T-helper 2 cell treated with Interferon-gamma antibody and Interleukin-4, amounts not matched to agents 5 μg/mL and 100 μg/mL, for 36 hours (primary cell): Measurements from ENCODE around the gene GPR89B.
"Not testable (repeated sequence)": the region's sequence is repeated elsewhere in the genome, so short reads cannot be mapped to it uniquely, and the experiment has no call there.

ENCODE experiments used
- DNase-seq: peaks from one replicate; pipeline ENCODE4 v3.0.0; 2021; ENCODE audit warnings: low spot score
- H3K27ac Mint-ChIP-seq: one replicate; pipeline ENCODE4 v1.8.0; 2021; ENCODE audit warnings: mild to moderate bottlenecking, mixed read lengths
- H3K27me3 Mint-ChIP-seq: one replicate; pipeline ENCODE4 v1.8.0; 2021; ENCODE audit warnings: low read depth, mixed read lengths
- H3K36me3 Mint-ChIP-seq: one replicate; pipeline ENCODE4 v1.8.0; 2021; ENCODE audit warnings: low read depth, mixed read lengths
- H3K4me1 Mint-ChIP-seq: one replicate; pipeline ENCODE4 v1.8.0; 2021; ENCODE audit warnings: low read depth, mixed read lengths
- H3K4me3 Mint-ChIP-seq: one replicate; pipeline ENCODE4 v1.8.0; 2022; ENCODE audit warnings: mild to moderate bottlenecking, moderate library complexity, mixed read lengths
- H3K9me3 Mint-ChIP-seq: one replicate; pipeline ENCODE4 v1.8.0; 2021; ENCODE audit warnings: mixed read lengths

The GPR89B gene

GRCh38 chr1:147912553-147912952 is 15.7 kb upstream of the GPR89B start:
- no peak overlapping the region for H3K4me3 Mint-ChIP-seq
- no peaks in the 10 kb centered on the region for H3K4me1 Mint-ChIP-seq
- peaks cover 37% of the 10 kb centered on the region for H3K27me3 Mint-ChIP-seq
- no peak for DNase-seq
- no peaks in the 10 kb centered on the region for H3K9me3 Mint-ChIP-seq
- no peak overlapping the region for H3K27ac Mint-ChIP-seq
- H3K36me3 Mint-ChIP-seq = no peaks in the 10 kb centered on the region

DNA sequence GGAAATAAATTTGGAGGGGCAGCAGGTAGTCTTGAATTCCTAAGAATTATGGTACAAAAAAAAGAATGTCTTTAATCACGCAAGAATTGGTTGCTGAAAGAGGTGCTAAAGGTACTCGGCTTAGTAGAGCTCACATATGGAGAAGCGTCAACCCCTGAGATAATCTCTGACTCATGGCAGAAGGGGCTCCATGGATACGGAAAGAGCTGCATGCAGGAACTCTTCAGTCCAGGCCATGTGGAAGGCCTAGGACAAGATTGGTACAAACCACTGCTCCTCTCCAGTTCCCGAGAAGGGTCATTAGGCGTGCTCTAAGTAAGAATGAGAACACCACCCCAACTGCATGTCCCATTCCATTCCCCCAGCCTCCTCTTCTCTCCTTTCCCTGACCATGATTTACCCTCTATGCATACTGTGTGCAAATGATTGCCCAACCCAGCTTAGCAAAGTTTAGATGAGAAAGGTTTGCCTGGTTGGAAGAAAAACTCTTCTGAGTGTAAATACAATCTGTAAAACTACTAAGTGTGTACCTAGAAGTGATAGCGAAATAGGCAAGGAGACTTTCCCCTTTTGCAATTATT is 14.8 kb upstream of the GPR89B start:
- H3K4me3 Mint-ChIP-seq = no peak overlapping the region
- DNase-seq = no peak
- H3K27ac Mint-ChIP-seq = no peak overlapping the region
- H3K27me3 Mint-ChIP-seq = peaks cover 38% of the 10 kb centered on the region
- no peaks in the 10 kb centered on the region for H3K9me3 Mint-ChIP-seq
- no peaks in the 10 kb centered on the region for H3K4me1 Mint-ChIP-seq
- no peaks in the 10 kb centered on the region for H3K36me3 Mint-ChIP-seq

- no peak for DNase-seq
- H3K27ac Mint-ChIP-seq = no peak overlapping the region
Observed at GRCh38 chr1:147919896-147920295, 8.3 kb upstream of the GPR89B start.

GRCh38 chr1:147924813-147925212 is 3.4 kb upstream of the GPR89B start:
- H3K36me3 Mint-ChIP-seq = no peaks in the 10 kb centered on the region
- no peaks in the 10 kb centered on the region for H3K9me3 Mint-ChIP-seq
- no peak overlapping the region for H3K27ac Mint-ChIP-seq
- no peak for DNase-seq
- peaks cover 4% of the 10 kb centered on the region for H3K27me3 Mint-ChIP-seq
- peaks cover 8% of the 10 kb centered on the region for H3K4me1 Mint-ChIP-seq
- H3K4me3 Mint-ChIP-seq = no peak overlapping the region

More at GRCh38 chr1:147919896-147920295, 8.3 kb upstream of the GPR89B start:
- Mint-ChIP-seq H3K36me3 (no peaks in the 10 kb centered on the region), H3K4me3 (no peak overlapping the region), H3K9me3 (no peaks in the 10 kb centered on the region), H3K4me1 (peaks cover 5% of the 10 kb centered on the region), H3K27me3 (peaks cover 27% of the 10 kb centered on the region)

DNA sequence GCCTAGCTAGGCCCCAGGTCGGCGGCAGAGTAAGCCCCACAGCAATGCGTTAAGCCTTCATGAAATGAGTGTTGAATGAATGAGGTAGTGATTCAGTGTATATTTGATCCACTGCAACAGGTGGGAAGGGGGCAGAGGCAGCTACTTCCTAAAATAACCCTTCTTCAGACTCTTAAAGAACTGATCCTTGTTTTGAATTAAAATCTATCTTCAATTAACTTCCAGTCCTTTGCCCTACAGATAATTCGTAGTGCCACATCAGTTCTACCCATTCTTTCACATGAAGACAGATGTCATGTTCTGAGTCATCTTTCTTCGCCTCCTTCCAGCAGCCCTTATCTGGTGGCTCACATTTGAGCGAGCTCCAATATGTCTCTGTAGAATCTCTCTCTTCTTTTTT is 1.0 kb upstream of the GPR89B start:
- DNase-seq = not testable (repeated sequence)

GRCh38 chr1:147927689-147928088 is 531 bp upstream of the GPR89B start:
- H3K4me1 Mint-ChIP-seq = peaks cover 23% of the 10 kb centered on the region
- not testable (repeated sequence) for H3K4me3 Mint-ChIP-seq, H3K36me3 Mint-ChIP-seq, H3K27me3 Mint-ChIP-seq, H3K27ac Mint-ChIP-seq, H3K9me3 Mint-ChIP-seq, DNase-seq

More for the DNA sequence above, 1.0 kb upstream of the GPR89B start:
- H3K27me3 Mint-ChIP-seq, H3K27ac Mint-ChIP-seq, H3K9me3 Mint-ChIP-seq, H3K36me3 Mint-ChIP-seq, H3K4me3 Mint-ChIP-seq: not testable (repeated sequence)
- H3K4me1 Mint-ChIP-seq = peaks cover 19% of the 10 kb centered on the region

GRCh38 chr1:147931137-147931536 is 2.9 kb downstream of the GPR89B start:
- not testable (repeated sequence) for H3K4me3 Mint-ChIP-seq, H3K27ac Mint-ChIP-seq, H3K9me3 Mint-ChIP-seq, DNase-seq, H3K27me3 Mint-ChIP-seq
- H3K4me1 Mint-ChIP-seq = peaks cover 20% of the 10 kb centered on the region
- H3K36me3 Mint-ChIP-seq = peaks cover 11% of the 10 kb centered on the region

DNA sequence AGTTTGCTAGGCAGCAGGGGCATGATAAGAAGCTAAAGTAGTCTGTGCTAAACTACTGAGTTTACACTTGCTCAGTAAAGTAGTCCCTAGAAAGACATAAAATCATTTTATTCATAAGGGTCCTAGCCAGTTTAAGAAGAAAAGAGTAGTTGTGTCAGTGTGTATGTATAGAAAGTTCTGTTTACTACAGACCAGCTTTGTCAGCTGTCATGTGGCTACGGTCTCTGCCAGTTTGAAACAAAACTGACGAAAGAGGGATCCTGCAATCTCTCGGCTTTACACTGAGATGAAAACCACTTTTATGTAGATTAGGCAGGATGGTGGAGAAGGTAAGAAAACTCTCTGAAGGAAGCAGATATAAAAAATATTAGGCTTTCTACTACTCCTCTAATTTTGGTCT is 7.1 kb downstream of the GPR89B start:
- not testable (repeated sequence) for H3K27me3 Mint-ChIP-seq, H3K27ac Mint-ChIP-seq, H3K9me3 Mint-ChIP-seq, DNase-seq, H3K4me3 Mint-ChIP-seq
- Mint-ChIP-seq H3K36me3 (peaks cover 20% of the 10 kb centered on the region), H3K4me1 (peaks cover 16% of the 10 kb centered on the region)

DNA sequence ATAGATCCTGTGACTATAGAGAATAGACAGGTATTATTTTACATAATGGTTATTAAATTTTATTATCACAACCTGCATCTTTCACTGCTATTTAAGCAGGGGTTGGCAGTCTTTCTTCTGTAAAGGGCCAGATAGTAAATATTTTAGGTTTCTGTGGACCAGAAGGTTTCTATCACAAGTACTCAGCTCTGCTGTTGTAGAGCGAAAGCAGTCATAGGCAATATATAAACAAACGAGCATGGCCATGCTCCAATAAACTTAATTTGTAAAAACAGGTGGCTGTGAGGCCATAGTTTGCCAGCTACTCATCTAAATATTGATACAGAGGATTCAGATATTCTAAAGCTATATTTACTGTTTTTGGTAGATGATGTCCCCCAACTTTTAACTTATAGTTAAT is 12.2 kb downstream of the GPR89B start:
- H3K27ac Mint-ChIP-seq, H3K36me3 Mint-ChIP-seq, H3K27me3 Mint-ChIP-seq, H3K4me1 Mint-ChIP-seq, DNase-seq, H3K9me3 Mint-ChIP-seq, H3K4me3 Mint-ChIP-seq: not testable (repeated sequence)

DNA sequence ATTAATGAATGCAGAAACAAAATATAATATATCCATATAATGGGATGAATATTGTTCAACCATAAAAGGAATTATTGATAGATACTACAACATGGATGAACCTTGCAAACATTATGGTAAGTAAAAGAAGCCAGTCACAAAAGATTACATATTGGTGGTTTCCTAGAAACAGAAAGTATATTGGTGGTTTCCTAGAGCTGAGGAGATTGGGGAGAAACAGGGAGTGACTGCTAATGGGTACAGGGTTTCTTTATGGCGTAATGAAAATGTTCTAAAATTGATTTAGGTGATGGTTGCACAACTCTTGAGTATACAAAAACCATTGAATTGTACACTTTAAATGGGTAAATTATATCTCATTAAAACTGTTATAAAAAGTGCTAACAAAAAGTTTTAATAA is 14.3 kb downstream of the GPR89B start:
- DNase-seq, H3K36me3 Mint-ChIP-seq, H3K4me1 Mint-ChIP-seq, H3K4me3 Mint-ChIP-seq, H3K27me3 Mint-ChIP-seq, H3K27ac Mint-ChIP-seq, H3K9me3 Mint-ChIP-seq: not testable (repeated sequence)

GRCh38 chr1:147949517-147949916 is 21.3 kb downstream of the GPR89B start:
- not testable (repeated sequence) for H3K4me1 Mint-ChIP-seq, H3K9me3 Mint-ChIP-seq, H3K27ac Mint-ChIP-seq, H3K27me3 Mint-ChIP-seq, DNase-seq, H3K4me3 Mint-ChIP-seq, H3K36me3 Mint-ChIP-seq

- not testable (repeated sequence) for H3K36me3 Mint-ChIP-seq, H3K27ac Mint-ChIP-seq, DNase-seq, H3K4me3 Mint-ChIP-seq, H3K27me3 Mint-ChIP-seq, H3K4me1 Mint-ChIP-seq, H3K9me3 Mint-ChIP-seq
Observed at GRCh38 chr1:147958906-147959305, 30.7 kb downstream of the GPR89B start.

- not testable (repeated sequence) for H3K36me3 Mint-ChIP-seq, H3K27ac Mint-ChIP-seq, H3K9me3 Mint-ChIP-seq, H3K4me1 Mint-ChIP-seq, H3K4me3 Mint-ChIP-seq, H3K27me3 Mint-ChIP-seq, DNase-seq
Observed at GRCh38 chr1:147959680-147960079, 31.5 kb downstream of the GPR89B start.

GRCh38 chr1:147964575-147964974 is 36.4 kb downstream of the GPR89B start:
- not testable (repeated sequence) for H3K27ac Mint-ChIP-seq, H3K9me3 Mint-ChIP-seq, H3K27me3 Mint-ChIP-seq, DNase-seq, H3K4me1 Mint-ChIP-seq, H3K36me3 Mint-ChIP-seq, H3K4me3 Mint-ChIP-seq

DNA sequence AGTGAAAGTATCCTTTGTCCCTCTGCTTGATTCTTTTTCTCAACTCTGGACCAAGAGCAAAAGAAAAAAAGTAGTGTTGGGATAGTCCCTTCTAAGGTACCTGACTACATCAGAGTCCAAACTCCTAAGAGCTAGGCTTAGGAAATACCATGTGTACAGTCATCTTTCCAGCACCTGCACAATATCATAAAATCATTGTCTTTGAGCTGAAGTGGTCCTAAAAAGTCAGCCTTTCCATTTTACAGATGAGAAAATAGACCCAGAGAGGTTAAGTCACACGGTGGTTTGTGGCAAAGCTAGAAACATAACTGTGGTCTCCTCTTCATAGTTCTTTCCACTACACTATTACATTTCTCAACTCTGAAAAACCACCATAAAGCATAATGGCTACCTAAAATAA is 38.4 kb downstream of the GPR89B start:
- not testable (repeated sequence) for H3K4me3 Mint-ChIP-seq, H3K36me3 Mint-ChIP-seq, H3K27ac Mint-ChIP-seq, H3K27me3 Mint-ChIP-seq, DNase-seq, H3K4me1 Mint-ChIP-seq, H3K9me3 Mint-ChIP-seq
